ENCODE data around the gene TUBGCP3. TPM values are rescaled to one million over a fixed set of nuclear protein-coding genes. Genes with fewer than 3 reads are reported as not detected.

TUBGCP3 gene
- polyA plus RNA-seq, 1 donor from 2014 or later: 20.3 TPM

GRCh38 chr13:112605531-112605990 lies 17.6 kb upstream of the TUBGCP3 start:
- Histone ChIP-seq H3K27ac (ENCODE audit: low read length) (no peak overlapping the region), H3F3A (ENCODE audit: insufficient read depth, low read length, poor library complexity, severe bottlenecking) (no peaks in the 10 kb centered on the region), H3K9ac (ENCODE audit: low read length) (peak overlapping the region; percentile 8)

GRCh38 chr13:112603641-112604225 lies 15.8 kb upstream of the TUBGCP3 start:
- H3K9me2 ChIP-seq (ENCODE audit: insufficient read depth, low read length): no peaks in the 10 kb centered on the region
- H2AFZ ChIP-seq (ENCODE audit: low read depth, low read length): no peak overlapping the region
- no peak overlapping the region for H3K9ac ChIP-seq (ENCODE audit: low read length)
- no peak overlapping the region for H3K4me3 ChIP-seq (ENCODE audit: low read length)
- H3K27me3 ChIP-seq (ENCODE audit: insufficient read depth, low read depth, low read length): no peaks in the 10 kb centered on the region
- no peak overlapping the region for H3K4me2 ChIP-seq (ENCODE audit: low read length)
- no peaks in the 10 kb centered on the region for H3K79me2 ChIP-seq (replicated peaks; ENCODE audit: insufficient read depth, low read length)
- H3K36me3 ChIP-seq (ENCODE audit: insufficient read depth, low read length): no peaks in the 10 kb centered on the region
- no peaks in the 10 kb centered on the region for H4K20me1 ChIP-seq (ENCODE audit: insufficient read depth)
- no peak overlapping the region for H3K27ac ChIP-seq (ENCODE audit: low read length)
- H3K9me3 ChIP-seq (ENCODE audit: low read length): no peaks in the 10 kb centered on the region
- no peaks in the 10 kb centered on the region for H3F3A ChIP-seq (ENCODE audit: insufficient read depth, low read length, poor library complexity, severe bottlenecking)
- TF ChIP-seq RAD21 (conservative IDR thresholded peaks at IDR 0.05) (no peak), EZH2 (IDR thresholded peaks at IDR 0.05; ENCODE audit: borderline replicate concordance, insufficient read depth, low read length, poor library complexity, severe bottlenecking) (no peak), POLR2AphosphoS5 (IDR thresholded peaks at IDR 0.05) (no peak), SMC3 (conservative IDR thresholded peaks at IDR 0.05; ENCODE audit: poor library complexity) (no peak), REST (IDR thresholded peaks at IDR 0.05; ENCODE audit: borderline replicate concordance) (no peak), MXI1 (conservative IDR thresholded peaks at IDR 0.05; ENCODE audit: poor library complexity, severe bottlenecking) (no peak), EP300 (conservative IDR thresholded peaks at IDR 0.05; ENCODE audit: poor library complexity, severe bottlenecking) (no peak)

More at GRCh38 chr13:112605531-112605990, 17.6 kb upstream of the TUBGCP3 start:
- H3K9me2 ChIP-seq (ENCODE audit: insufficient read depth, low read length): no peaks in the 10 kb centered on the region
- H3K4me3 ChIP-seq (ENCODE audit: low read length): peak overlapping the region; percentile 65
- TF ChIP-seq, protein P1, sequence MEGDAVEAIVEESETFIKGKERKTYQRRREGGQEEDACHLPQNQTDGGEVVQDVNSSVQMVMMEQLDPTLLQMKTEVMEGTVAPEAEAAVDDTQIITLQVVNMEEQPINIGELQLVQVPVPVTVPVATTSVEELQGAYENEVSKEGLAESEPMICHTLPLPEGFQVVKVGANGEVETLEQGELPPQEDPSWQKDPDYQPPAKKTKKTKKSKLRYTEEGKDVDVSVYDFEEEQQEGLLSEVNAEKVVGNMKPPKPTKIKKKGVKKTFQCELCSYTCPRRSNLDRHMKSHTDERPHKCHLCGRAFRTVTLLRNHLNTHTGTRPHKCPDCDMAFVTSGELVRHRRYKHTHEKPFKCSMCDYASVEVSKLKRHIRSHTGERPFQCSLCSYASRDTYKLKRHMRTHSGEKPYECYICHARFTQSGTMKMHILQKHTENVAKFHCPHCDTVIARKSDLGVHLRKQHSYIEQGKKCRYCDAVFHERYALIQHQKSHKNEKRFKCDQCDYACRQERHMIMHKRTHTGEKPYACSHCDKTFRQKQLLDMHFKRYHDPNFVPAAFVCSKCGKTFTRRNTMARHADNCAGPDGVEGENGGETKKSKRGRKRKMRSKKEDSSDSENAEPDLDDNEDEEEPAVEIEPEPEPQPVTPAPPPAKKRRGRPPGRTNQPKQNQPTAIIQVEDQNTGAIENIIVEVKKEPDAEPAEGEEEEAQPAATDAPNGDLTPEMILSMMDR (IDR thresholded peaks at IDR 0.05; ENCODE audit: poor library complexity, severe bottlenecking): no peak
- TF ChIP-seq RAD21 (conservative IDR thresholded peaks at IDR 0.05): no peak
- TF ChIP-seq MXI1 (conservative IDR thresholded peaks at IDR 0.05; ENCODE audit: poor library complexity, severe bottlenecking): no peak
- no peak for TF ChIP-seq EP300 (conservative IDR thresholded peaks at IDR 0.05; ENCODE audit: poor library complexity, severe bottlenecking)
- TF ChIP-seq TAF1 (IDR thresholded peaks at IDR 0.05; ENCODE audit: low read depth): no peak
- TF ChIP-seq EZH2 (IDR thresholded peaks at IDR 0.05; ENCODE audit: borderline replicate concordance, insufficient read depth, low read length, poor library complexity, severe bottlenecking): no peak
- no peak for TF ChIP-seq POLR2AphosphoS5 (IDR thresholded peaks at IDR 0.05)
- TF ChIP-seq SMC3 (conservative IDR thresholded peaks at IDR 0.05; ENCODE audit: poor library complexity): no peak
- no peak for TF ChIP-seq REST (IDR thresholded peaks at IDR 0.05; ENCODE audit: borderline replicate concordance)
- H3K27me3 ChIP-seq (ENCODE audit: insufficient read depth, low read depth, low read length): no peaks in the 10 kb centered on the region
- H4K20me1 ChIP-seq (ENCODE audit: insufficient read depth): no peaks in the 10 kb centered on the region
- H3K36me3 ChIP-seq (ENCODE audit: insufficient read depth, low read length): no peaks in the 10 kb centered on the region
- no peaks in the 10 kb centered on the region for H3K79me2 ChIP-seq (replicated peaks; ENCODE audit: insufficient read depth, low read length)
- no peaks in the 10 kb centered on the region for H3K9me3 ChIP-seq (ENCODE audit: low read length)
- no peak overlapping the region for H2AFZ ChIP-seq (ENCODE audit: low read depth, low read length)
- no peak overlapping the region for H3K4me2 ChIP-seq (ENCODE audit: low read length)
